CD4-positive, alpha-beta T cell (primary cell): ENCODE measurements around the gene WT1. TPM values are rescaled to one million over a fixed set of nuclear protein-coding genes. Genes with fewer than 3 reads are reported as not detected.

Source experiments
- ATAC-seq: fragments of 200-7000 bp; cut with Tn5 transposase; one replicate; pipeline ENCODE4 v1.10.0; 2022; ENCODE audit warnings: mild to moderate bottlenecking; ENCODE audit not compliant: poor library complexity
- CTCF ChIA-PET: fragments of 350-600 bp; sonication (Branson Sonifier 250); formaldehyde crosslinking; loops from one replicate; lab custom pipeline; 2021; ENCODE audit warnings: antibody characterized with exemption, inconsistent platforms; lab: Charles Lee
- POLR2A ChIA-PET: fragments of 350-600 bp; sonication (Branson Sonifier 250); formaldehyde crosslinking; loops from one replicate; lab custom pipeline; 2021; ENCODE audit warnings: antibody characterized with exemption, inconsistent platforms; lab: Charles Lee
- DNase-seq, 14 experiments: peaks; one replicate each; pipeline ENCODE4 v3.0.0-alpha.2; 2013 to 2020; ENCODE audit warnings: mixed read lengths in 2 of 14
- H3K27ac ChIP-seq, 2 donors: one replicate each; pipeline versions ENCODE4 v1.5.1 to v1.7.0; 2013; ENCODE audit warnings: low read length in 2 of 2, low read depth in 1 of 2, mild to moderate bottlenecking in 1 of 2
- H3K27me3 ChIP-seq, 2 experiments: 1 replicate in 1 of 2; 2 replicates in 1 of 2; pipeline versions ENCODE4 v1.6.1 to v1.7.0; 2013; ENCODE audit warnings: low read length in 2 of 2, control low read depth in 1 of 2, mild to moderate bottlenecking in 1 of 2, moderate library complexity in 1 of 2; ENCODE audit not compliant: insufficient read depth in 2 of 2, control insufficient read depth in 1 of 2
- H3K36me3 ChIP-seq: one replicate; pipeline ENCODE4 v1.6.1; 2013; ENCODE audit warnings: low read length, control low read depth; ENCODE audit not compliant: insufficient read depth
- H3K4me1 ChIP-seq: one replicate; pipeline ENCODE4 v1.6.1; 2013; ENCODE audit warnings: low read length, control low read depth; ENCODE audit not compliant: insufficient read depth
- H3K4me3 ChIP-seq: one replicate; pipeline ENCODE4 v1.5.1; 2013; ENCODE audit warnings: mild to moderate bottlenecking, low read length, moderate library complexity
- H3K9me3 ChIP-seq, 2 experiments: 1 replicate in 1 of 2; 2 replicates in 1 of 2; pipeline versions ENCODE4 v1.6.1 to v1.7.0; 2013; ENCODE audit warnings: low read length in 2 of 2, mild to moderate bottlenecking in 2 of 2, control low read depth in 1 of 2, moderate library complexity in 1 of 2; ENCODE audit not compliant: control insufficient read depth in 1 of 2, insufficient read depth in 1 of 2
- H3K27ac Mint-ChIP-seq: one replicate; pipeline ENCODE4 v1.8.0; 2020; ENCODE audit warnings: mixed read lengths
- H3K27me3 Mint-ChIP-seq: one replicate; pipeline ENCODE4 v1.8.0; 2021; ENCODE audit warnings: mixed read lengths
- H3K36me3 Mint-ChIP-seq: one replicate; pipeline ENCODE4 v1.8.0; 2021; ENCODE audit warnings: low read depth, mixed read lengths
- H3K4me1 Mint-ChIP-seq: one replicate; pipeline ENCODE4 v1.8.0; 2021; ENCODE audit warnings: low read depth, mixed read lengths
- H3K4me3 Mint-ChIP-seq: one replicate; pipeline ENCODE4 v1.8.0; 2020; ENCODE audit warnings: mild to moderate bottlenecking, mixed read lengths
- H3K9me3 Mint-ChIP-seq: one replicate; pipeline ENCODE4 v1.8.0; 2020; ENCODE audit warnings: mixed read lengths
- intact Hi-C, 2 experiments: fragments of 100-400 bp; cut with DNase I in 1 of 2; cut with micrococcal nuclease in 1 of 2; formaldehyde crosslinking; loops; one replicate each; pipeline versions ENCODE4 v1.15.1 to v1.9.0; 2023 to 2025; cut with DNase I, micrococcal nuclease
- total RNA-seq, 174 experiments: library from RNA in 2 of 174; stranded (reverse) in 2 of 174; gene quantifications; one replicate each; pipeline ENCODE4 v1.2.3 and lab custom pipeline; 2021 to 2026
- TF ChIP-seq, protein P1 (sequence below): fragments of 200-600 bp; IDR thresholded peaks from one replicate; pipeline ENCODE4 v1.8.0; 2022; ENCODE audit warnings: antibody characterized with exemption, mild to moderate bottlenecking

WT1 gene
- total RNA-seq, 2 experiments from 2014 or later = not detected

DNA sequence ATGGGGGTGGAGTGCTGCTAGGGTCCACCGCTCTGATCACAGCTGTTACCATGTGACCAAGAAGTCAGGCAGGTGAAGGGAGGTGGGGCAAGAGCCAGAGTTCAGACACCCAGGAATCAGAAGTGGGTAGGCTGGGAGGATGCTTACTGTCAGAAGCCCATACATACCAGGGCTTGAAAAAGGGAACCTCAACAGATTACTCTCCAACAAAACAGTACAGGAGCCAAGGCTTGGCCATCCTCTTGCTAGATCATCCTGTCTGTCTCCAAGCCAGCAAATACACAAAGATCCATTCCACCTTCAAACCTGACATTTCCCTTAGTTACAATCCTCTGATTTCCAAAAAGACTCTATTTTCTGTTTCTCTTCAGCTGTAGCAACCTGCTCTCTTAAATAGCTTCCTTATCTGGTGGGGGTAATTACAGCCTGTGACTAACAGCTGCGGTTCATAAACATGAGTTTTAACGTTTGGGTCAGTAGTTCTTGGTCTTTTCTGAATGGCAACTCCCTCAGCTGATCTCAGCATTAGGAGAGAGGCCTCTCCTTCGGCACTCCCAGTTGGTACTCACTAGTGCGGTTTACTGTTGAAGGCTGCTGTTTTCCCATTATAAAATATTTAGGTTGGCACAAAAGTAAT lies 31.1 kb upstream of the WT1 start:
- TF ChIP-seq, protein P1, sequence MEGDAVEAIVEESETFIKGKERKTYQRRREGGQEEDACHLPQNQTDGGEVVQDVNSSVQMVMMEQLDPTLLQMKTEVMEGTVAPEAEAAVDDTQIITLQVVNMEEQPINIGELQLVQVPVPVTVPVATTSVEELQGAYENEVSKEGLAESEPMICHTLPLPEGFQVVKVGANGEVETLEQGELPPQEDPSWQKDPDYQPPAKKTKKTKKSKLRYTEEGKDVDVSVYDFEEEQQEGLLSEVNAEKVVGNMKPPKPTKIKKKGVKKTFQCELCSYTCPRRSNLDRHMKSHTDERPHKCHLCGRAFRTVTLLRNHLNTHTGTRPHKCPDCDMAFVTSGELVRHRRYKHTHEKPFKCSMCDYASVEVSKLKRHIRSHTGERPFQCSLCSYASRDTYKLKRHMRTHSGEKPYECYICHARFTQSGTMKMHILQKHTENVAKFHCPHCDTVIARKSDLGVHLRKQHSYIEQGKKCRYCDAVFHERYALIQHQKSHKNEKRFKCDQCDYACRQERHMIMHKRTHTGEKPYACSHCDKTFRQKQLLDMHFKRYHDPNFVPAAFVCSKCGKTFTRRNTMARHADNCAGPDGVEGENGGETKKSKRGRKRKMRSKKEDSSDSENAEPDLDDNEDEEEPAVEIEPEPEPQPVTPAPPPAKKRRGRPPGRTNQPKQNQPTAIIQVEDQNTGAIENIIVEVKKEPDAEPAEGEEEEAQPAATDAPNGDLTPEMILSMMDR = no peak
- H3K9me3 ChIP-seq = no peaks in the 10 kb centered on the region
- ATAC-seq (no peak), DNase-seq (no peak)
- Mint-ChIP-seq H3K9me3 (no peaks in the 10 kb centered on the region), H3K27ac (no peak overlapping the region), H3K4me3 (no peak overlapping the region), H3K4me1 (no peaks in the 10 kb centered on the region), H3K27me3 (peaks cover 7% of the 10 kb centered on the region), H3K36me3 (no peaks in the 10 kb centered on the region)
- H3K4me1 ChIP-seq = no peaks in the 10 kb centered on the region
- ChIA-PET CTCF (no interaction called here), POLR2A (no interaction called here)
- no peak overlapping the region for H3K4me3 ChIP-seq
- H3K27me3 ChIP-seq = no peaks in the 10 kb centered on the region
- H3K36me3 ChIP-seq = no peaks in the 10 kb centered on the region
- intact Hi-C loops = no loop called here
- H3K27ac ChIP-seq = no peak overlapping the region

GRCh38 chr11:32464078-32464477 lies 28.7 kb upstream of the WT1 start:
- Histone ChIP-seq H3K27me3 (peaks cover 0 to 7% of the 10 kb centered on the region in 2 experiments), H3K4me3 (no peak overlapping the region), H3K36me3 (no peaks in the 10 kb centered on the region), H3K4me1 (no peaks in the 10 kb centered on the region), H3K27ac (no peak overlapping the region), H3K9me3 (no peaks in the 10 kb centered on the region)
- peaks cover 7% of the 10 kb centered on the region for H3K27me3 Mint-ChIP-seq
- no peaks in the 10 kb centered on the region for H3K4me1 Mint-ChIP-seq
- TF ChIP-seq, protein P1 = no peak
- intact Hi-C loops = no loop called here
- CTCF ChIA-PET = no interaction called here
- DNase-seq (no peak), ATAC-seq (no peak)
- no peaks in the 10 kb centered on the region for H3K36me3 Mint-ChIP-seq
- H3K27ac Mint-ChIP-seq = no peak overlapping the region
- POLR2A ChIA-PET = interaction anchor here (0.6 kb wide), 1 partner anchor 53 kb away, joined by 4 read pairs; no protein-coding TSS in a partner anchor
- no peak overlapping the region for H3K4me3 Mint-ChIP-seq
- no peaks in the 10 kb centered on the region for H3K9me3 Mint-ChIP-seq

- ChIA-PET POLR2A (no interaction called here), CTCF (interaction anchor here (0.6 kb wide), 1 partner anchor 1936 kb away, joined by 3 read pairs; no protein-coding TSS in a partner anchor)
- Mint-ChIP-seq H3K9me3 (no peaks in the 10 kb centered on the region), H3K27ac (no peak overlapping the region), H3K36me3 (no peaks in the 10 kb centered on the region), H3K27me3 (peaks cover 7% of the 10 kb centered on the region), H3K4me1 (no peaks in the 10 kb centered on the region), H3K4me3 (no peak overlapping the region)
- DNase-seq (no peak), ATAC-seq (no peak)
- Histone ChIP-seq H3K36me3 (no peaks in the 10 kb centered on the region), H3K27me3 (peaks cover 0 to 7% of the 10 kb centered on the region in 2 experiments), H3K4me1 (no peaks in the 10 kb centered on the region), H3K27ac (no peak overlapping the region), H3K4me3 (no peak overlapping the region), H3K9me3 (no peaks in the 10 kb centered on the region)
- TF ChIP-seq, protein P1 = no peak
- intact Hi-C loops = no loop called here
These were observed 26.8 kb upstream of the WT1 start for GRCh38 chr11:32462011-32462690.
